ENCODE results near the gene MYLK.

Gene MYLK

DNA sequence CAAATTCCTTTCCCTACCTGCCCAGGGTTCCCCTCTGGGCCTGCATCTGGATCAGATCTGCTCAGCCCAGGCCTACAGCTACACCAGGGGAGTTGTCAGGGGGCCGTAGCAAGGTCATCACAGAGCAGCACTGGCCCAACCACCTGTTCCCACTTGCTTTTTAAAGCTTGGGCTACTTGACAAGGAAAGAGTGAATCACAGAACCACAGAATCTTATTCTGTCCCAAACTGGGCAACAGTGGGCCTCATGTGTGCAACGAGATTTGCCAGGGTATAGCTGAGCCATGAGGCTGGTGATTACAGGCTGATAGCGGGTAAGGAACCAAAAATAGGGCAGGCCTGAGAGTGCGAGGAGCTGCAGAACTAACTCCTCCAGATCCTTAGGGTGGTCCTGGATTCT lies 66.7 kb downstream of the MYLK start:
- DNase-seq = no peak

- DNase-seq = no peak
Measured at GRCh38 chr3:123816673-123817207, 67.4 kb downstream of the MYLK start.

- no peak for DNase-seq
Measured at GRCh38 chr3:123815981-123816380, 68.2 kb downstream of the MYLK start.

- no peak for DNase-seq
Measured at GRCh38 chr3:123813876-123814275, 70.3 kb downstream of the MYLK start.

DNA sequence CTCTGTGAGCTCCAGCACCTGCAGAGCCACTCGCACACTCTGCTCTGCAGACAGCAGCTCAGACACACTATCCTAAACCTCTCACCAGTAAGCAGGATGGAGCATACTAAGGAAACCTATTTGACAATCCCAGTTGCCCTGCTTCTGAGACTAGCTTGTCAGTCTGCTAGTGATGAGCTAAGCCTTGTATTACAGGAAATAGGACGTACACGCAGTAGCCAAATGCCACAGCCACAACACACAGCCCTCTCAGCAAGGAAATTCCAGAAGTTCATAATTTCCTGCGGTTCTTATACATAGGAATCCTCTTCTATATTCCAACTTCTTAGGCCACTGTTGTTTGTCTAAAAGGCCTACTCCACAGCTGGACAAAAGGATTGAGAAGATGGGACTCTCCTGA lies 74.5 kb downstream of the MYLK start:
- no peak for DNase-seq

GRCh38 chr3:123808812-123809211 lies 75.3 kb downstream of the MYLK start:
- DNase-seq = no peak

DNA sequence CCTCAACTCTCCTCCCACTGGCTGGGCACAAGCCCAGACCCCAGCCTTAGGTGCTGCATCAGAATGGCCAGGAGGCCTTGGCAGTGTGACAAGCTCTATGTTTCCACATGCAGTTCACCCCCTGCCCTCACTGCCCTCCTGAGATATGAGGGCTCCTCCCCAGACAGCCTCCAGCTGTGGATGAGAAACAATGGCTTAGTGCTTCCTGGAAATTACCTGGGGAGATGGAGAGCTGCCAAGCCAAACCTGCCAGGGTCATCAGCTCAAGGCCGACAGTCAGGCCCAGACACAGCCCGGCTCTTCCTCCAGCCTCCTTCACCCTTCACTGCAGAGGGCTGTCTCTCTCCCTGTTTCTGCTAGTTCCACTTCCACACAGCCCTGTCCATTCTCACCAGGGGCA lies 76.3 kb downstream of the MYLK start:
- no peak for DNase-seq

DNA sequence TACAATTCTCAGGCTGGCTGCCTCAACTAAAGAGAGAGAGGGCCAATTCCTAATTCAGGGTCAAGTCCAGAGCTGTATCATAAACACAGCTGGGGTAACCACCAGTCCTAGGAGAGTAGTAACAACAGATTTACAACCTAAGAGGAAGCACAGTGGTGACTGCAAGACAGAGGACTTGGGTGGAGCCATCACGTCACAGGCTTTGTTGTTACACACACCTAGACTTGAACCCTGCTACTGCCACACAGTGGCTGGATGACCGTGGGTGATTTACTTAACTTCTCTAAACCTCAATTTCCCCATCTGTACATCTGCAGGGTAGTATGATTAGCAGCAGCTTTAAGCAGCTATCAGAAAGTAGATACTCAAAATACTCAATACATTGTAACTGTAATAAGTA lies 78.6 kb downstream of the MYLK start:
- no peak for DNase-seq

DNA sequence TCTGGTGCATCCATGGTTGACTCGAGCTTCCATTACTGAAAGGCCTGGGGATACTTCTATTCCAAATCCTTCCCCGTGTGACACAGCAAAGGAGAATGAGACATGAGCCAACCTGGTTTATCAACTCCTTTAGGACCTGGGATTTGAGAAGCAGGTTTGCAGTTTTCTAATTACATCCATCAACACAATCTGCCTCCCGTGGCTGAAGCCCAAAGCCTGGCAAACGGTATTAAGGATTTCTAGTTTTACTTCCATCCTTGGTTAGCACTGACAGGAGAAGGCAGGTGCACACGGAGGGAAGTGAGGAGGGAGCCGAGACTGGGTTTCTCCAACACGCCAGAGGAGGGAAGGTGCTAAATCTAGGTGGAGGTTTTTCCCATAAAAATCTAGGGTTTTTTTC lies 79.0 kb downstream of the MYLK start:
- no peak for DNase-seq

- no peak for DNase-seq
Measured at GRCh38 chr3:123804676-123805075, 79.5 kb downstream of the MYLK start.

GRCh38 chr3:123803521-123803920 lies 80.6 kb downstream of the MYLK start:
- no peak for DNase-seq

- DNase-seq = no peak
Measured at GRCh38 chr3:123802007-123802625, 82.0 kb downstream of the MYLK start.

- DNase-seq = no peak
Measured at GRCh38 chr3:123801474-123801873, 82.7 kb downstream of the MYLK start.

DNA sequence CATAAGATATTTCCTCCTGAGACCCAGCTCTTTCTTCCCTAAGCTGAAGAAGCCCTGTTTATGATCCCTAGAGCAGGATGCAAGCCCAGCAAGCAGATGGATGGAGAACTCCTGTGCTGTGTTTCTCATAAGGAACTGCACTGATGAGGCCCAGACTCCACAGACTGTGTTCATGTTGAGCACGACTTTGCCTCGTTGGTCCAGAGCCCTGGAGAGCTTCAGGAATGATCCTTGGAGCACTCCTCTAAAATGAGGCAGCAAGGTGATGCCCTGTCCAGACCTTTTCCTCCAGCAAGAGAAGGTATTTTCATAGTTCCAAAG lies 83.8 kb downstream of the MYLK start:
- DNase-seq = no peak

GRCh38 chr3:123799544-123800361 lies 84.4 kb downstream of the MYLK start:
- DNase-seq = no peak

- DNase-seq = no peak
Measured at GRCh38 chr3:123798550-123798949, 85.6 kb downstream of the MYLK start.

- no peak for DNase-seq
Measured at GRCh38 chr3:123795471-123796251, 88.5 kb downstream of the MYLK start.

DNA sequence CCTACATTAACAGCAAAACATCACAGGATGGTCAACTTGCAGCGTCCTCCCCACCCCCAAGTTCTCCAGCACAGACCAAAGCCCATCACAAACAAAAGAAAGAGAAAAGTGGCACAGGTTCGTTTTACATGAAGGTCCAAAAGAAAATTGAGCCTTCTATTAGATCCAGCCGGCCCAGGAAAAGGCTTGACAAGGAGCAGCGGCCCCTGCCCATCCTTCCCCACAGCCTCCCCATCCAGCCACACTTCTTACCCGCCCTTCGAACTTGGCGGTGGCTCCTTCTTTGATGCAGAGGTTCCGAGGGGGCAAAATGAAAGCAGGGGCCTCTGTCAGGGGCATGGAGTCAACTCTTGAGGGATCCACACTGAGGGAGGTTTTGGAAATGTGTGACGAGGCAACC lies 90.7 kb downstream of the MYLK start:
- DNase-seq = no peak

DNA sequence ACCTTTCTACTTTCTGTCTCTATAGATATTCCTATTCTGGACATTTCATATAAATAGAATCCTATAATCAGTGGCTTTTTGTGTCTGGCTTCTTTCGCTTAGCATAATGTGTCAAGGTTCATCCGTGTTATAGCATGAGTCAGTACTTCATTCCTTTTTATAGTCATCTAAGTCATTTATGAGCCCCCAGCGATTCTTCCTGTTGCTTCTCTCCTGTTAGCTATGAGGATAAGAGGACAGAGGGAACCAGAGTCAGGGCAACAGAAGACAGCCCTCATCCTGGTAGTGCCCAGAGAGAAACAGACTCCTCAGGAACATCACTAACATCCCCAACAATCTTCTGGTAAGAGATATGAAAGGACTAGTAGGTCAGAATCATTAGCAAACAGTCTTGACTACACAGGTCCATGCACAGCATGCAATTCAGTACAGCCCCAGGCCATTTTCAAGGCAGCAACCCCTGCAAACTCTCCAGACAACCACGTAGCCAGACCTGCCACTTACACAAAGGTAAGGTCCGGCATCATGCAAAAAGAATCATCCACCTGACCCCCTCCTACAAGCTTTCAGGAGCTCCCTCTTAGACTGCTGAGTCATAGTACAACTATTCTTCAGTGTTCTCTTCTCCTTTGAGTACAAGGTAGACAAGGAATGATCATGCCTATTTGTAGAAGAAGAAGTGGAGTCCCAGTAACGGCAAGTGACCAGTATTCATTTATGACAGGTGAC lies 91.5 kb downstream of the MYLK start:
- no peak for DNase-seq

DNA sequence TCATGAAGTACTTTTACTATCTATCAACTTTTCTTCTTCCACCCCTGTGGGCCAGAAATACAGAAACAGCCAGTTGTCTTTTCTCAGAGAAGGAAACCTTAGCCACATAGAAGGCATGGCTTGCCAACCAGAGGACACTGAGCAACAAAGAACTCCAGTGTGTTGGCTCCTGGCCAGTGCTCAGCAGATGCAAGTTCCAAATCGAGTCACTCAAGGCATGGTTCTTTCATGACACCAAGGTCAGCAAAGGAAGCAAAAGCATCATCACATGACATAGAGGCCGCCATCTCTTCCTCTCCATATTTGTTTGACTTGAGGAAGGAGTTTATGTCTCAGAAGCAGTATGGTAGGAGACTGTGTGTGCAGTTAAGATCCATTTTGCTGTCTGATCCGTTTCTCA lies 92.2 kb downstream of the MYLK start:
- DNase-seq = no peak

- DNase-seq = no peak
Measured at GRCh38 chr3:123791417-123791816, 92.7 kb downstream of the MYLK start.

- no peak for DNase-seq
Measured at GRCh38 chr3:123791073-123791370, 93.1 kb downstream of the MYLK start.
